Lower leg skin (tissue), 3 donors: Measurements from ENCODE around the gene TMPRSS9.

Source experiments
- POLR2A ChIP-seq, 2 donors: fragments of 450-650 bp; IDR thresholded peaks; one replicate each; pipeline ENCODE4 v1.6.1; 2016 to 2017; ENCODE audit warnings: antibody characterized with exemption in 2 of 2, mild to moderate bottlenecking in 1 of 2, moderate library complexity in 1 of 2
- TF ChIP-seq, protein P1 (sequence below), 3 donors: fragments of 450-650 bp; IDR thresholded peaks; one replicate each; pipeline ENCODE4 v1.5.1; 2016; ENCODE audit warnings: antibody characterized with exemption in 3 of 3, mild to moderate bottlenecking in 3 of 3, moderate library complexity in 2 of 3

- TF ChIP-seq, protein P1, sequence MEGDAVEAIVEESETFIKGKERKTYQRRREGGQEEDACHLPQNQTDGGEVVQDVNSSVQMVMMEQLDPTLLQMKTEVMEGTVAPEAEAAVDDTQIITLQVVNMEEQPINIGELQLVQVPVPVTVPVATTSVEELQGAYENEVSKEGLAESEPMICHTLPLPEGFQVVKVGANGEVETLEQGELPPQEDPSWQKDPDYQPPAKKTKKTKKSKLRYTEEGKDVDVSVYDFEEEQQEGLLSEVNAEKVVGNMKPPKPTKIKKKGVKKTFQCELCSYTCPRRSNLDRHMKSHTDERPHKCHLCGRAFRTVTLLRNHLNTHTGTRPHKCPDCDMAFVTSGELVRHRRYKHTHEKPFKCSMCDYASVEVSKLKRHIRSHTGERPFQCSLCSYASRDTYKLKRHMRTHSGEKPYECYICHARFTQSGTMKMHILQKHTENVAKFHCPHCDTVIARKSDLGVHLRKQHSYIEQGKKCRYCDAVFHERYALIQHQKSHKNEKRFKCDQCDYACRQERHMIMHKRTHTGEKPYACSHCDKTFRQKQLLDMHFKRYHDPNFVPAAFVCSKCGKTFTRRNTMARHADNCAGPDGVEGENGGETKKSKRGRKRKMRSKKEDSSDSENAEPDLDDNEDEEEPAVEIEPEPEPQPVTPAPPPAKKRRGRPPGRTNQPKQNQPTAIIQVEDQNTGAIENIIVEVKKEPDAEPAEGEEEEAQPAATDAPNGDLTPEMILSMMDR (IDR thresholded peaks at IDR 0.05), result no peak
- TF ChIP-seq POLR2A (IDR thresholded peaks at IDR 0.05), result no peak
Measured at GRCh38 chr19:2431318-2432055, 71.4 kb downstream of the TMPRSS9 start.
